Endometrium (tissue), 2 donors: ENCODE measurements around the gene SAP30.
A peak's percentile ranks its signal among the peaks of the same experiment; 100 is the strongest.

Experiments used
- FAIRE-seq: peaks from 2 replicates; lab custom pipeline; 2012; peaks lifted over from hg19 to GRCh38; lab: Jason Lieb, UNC
- donor health status: control.
- donor health status: control.

SAP30 gene

GRCh38 chr4:173415092-173415491 is 44.3 kb downstream of the SAP30 start:
- FAIRE-seq, result no peak

GRCh38 chr4:173415885-173416653 is 45.3 kb downstream of the SAP30 start:
- no peak for FAIRE-seq

GRCh38 chr4:173417833-173418232 is 47.1 kb downstream of the SAP30 start:
- FAIRE-seq, result no peak

GRCh38 chr4:173418639-173419038 is 47.9 kb downstream of the SAP30 start:
- FAIRE-seq, result no peak

GRCh38 chr4:173420324-173420752 is 49.6 kb downstream of the SAP30 start:
- peak; percentile 90 for FAIRE-seq

GRCh38 chr4:173420801-173421200 is 50.0 kb downstream of the SAP30 start:
- FAIRE-seq, result no peak

GRCh38 chr4:173424899-173425805 is 54.4 kb downstream of the SAP30 start:
- FAIRE-seq, result no peak

GRCh38 chr4:173426064-173426463 is 55.3 kb downstream of the SAP30 start:
- FAIRE-seq, result no peak
